Measurements from ENCODE around the gene FBXL19. TPM values are rescaled to one million over a fixed set of nuclear protein-coding genes. Genes with fewer than 3 reads are reported as not detected.

The FBXL19 gene
- total RNA-seq, 2 experiments from 2014 or later, result 16.1 to 34.8 TPM

- ChIA-PET CTCF (ENCODE audit: unreplicated experiment) (no interaction called here), POLR2A (no interaction called here)
- no peaks in the 10 kb centered on the region for H4K20me1 ChIP-seq (ENCODE audit: insufficient read depth, low read length)
- H3K4me2 ChIP-seq (ENCODE audit: low read length), result no peak overlapping the region
- H3K9me2 ChIP-seq (ENCODE audit: insufficient read depth, low read length), result no peaks in the 10 kb centered on the region
- no peak overlapping the region for H2AFZ ChIP-seq (ENCODE audit: low read length)
- BruUV-seq (replicated peaks), result no TSS peak
- intact Hi-C loops (cut with micrococcal nuclease; ENCODE audit: unreplicated experiment), result loop anchor here (10.0 kb wide), 1 partner anchor 315 kb away; no protein-coding TSS in a partner anchor
- DNase-seq (ENCODE audit: low spot score), result no peak
- H3K4me1 ChIP-seq (ENCODE audit: insufficient read depth, low read length, poor library complexity, severe bottlenecking), result no peaks in the 10 kb centered on the region
- H3K79me2 ChIP-seq (ENCODE audit: insufficient read depth, low read depth, low read length), result no peaks in the 10 kb centered on the region
- no peaks in the 10 kb centered on the region for H3K9me3 ChIP-seq (ENCODE audit: low read length)
- no peak for TF ChIP-seq CTCF (conservative IDR thresholded peaks at IDR 0.05; ENCODE audit: low read length)
- TF ChIP-seq EZH2phosphoT487 (IDR thresholded peaks at IDR 0.05; ENCODE audit: borderline replicate concordance, low read depth, low read length), result no peak
- H3K36me3 ChIP-seq (ENCODE audit: insufficient read depth, low read length), result peaks cover 90% of the 10 kb centered on the region
- H3K27ac ChIP-seq (ENCODE audit: low read depth, low read length, poor library complexity, severe bottlenecking), result no peak overlapping the region
- no peak overlapping the region for H3K4me3 ChIP-seq (ENCODE audit: low read depth, low read length, poor library complexity, severe bottlenecking)
Observed at GRCh38 chr16:30980023-30980371, 56.6 kb downstream of the FBXL19 start.

DNA sequence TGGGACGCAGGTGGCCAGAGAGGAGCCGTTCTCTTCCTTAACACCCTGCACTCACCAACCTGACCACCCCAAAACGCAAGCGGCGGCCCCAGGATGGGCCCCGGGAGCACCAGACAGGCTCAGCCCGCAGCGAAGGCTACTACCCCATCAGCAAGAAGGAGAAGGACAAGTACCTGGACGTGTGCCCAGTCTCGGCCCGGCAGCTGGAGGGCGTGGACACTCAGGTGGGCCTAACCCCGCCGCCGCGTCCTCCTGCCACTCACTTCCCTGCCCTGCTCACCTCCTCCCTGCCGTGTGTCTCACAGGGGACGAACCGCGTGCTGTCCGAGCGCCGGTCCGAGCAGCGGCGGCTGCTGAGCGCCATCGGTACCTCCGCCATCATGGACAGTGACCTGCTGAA lies 57.1 kb downstream of the FBXL19 start:
- Histone ChIP-seq H3K4me2 (ENCODE audit: low read length) (no peak overlapping the region), H3K4me3 (ENCODE audit: low read depth, low read length, poor library complexity, severe bottlenecking) (no peak overlapping the region), H3K9me3 (ENCODE audit: low read length) (no peaks in the 10 kb centered on the region), H4K20me1 (ENCODE audit: insufficient read depth, low read length) (no peaks in the 10 kb centered on the region), H2AFZ (ENCODE audit: low read length) (no peak overlapping the region), H3K4me1 (ENCODE audit: insufficient read depth, low read length, poor library complexity, severe bottlenecking) (no peaks in the 10 kb centered on the region), H3K27ac (ENCODE audit: low read depth, low read length, poor library complexity, severe bottlenecking) (no peak overlapping the region), H3K9me2 (ENCODE audit: insufficient read depth, low read length) (no peaks in the 10 kb centered on the region), H3K36me3 (ENCODE audit: insufficient read depth, low read length) (peaks cover 91% of the 10 kb centered on the region), H3K79me2 (ENCODE audit: insufficient read depth, low read depth, low read length) (no peaks in the 10 kb centered on the region)
- TF ChIP-seq EZH2phosphoT487 (IDR thresholded peaks at IDR 0.05; ENCODE audit: borderline replicate concordance, low read depth, low read length) (no peak), CTCF (conservative IDR thresholded peaks at IDR 0.05; ENCODE audit: low read length) (no peak)
- no peak for DNase-seq (ENCODE audit: low spot score)
- CTCF ChIA-PET (ENCODE audit: unreplicated experiment), result no interaction called here
- POLR2A ChIA-PET, result no interaction called here
- BruUV-seq (replicated peaks), result TSS peak; percentile 47
- intact Hi-C loops (cut with micrococcal nuclease; ENCODE audit: unreplicated experiment), result loop anchor here (10.0 kb wide), 1 partner anchor 314 kb away; no protein-coding TSS in a partner anchor

DNA sequence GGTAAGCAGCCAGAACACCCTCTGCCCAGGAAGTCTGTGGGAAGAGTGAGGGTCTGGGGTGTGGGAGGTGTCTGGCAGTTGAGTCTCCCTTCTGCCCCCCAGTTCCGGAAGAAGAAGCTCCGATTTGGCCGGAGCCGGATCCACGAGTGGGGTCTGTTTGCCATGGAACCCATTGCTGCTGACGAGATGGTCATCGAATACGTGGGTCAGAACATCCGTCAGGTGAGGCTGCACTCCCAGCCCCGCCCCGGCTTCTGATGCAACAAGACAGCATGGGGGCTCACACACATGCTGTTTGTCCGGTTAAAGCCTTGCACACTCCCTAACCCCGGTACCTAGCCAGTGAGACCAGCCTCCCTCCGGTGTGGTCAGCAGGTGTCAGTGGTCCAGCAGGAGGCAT lies 57.6 kb downstream of the FBXL19 start:
- DNase-seq (ENCODE audit: low spot score), result no peak
- Histone ChIP-seq H2AFZ (ENCODE audit: low read length) (no peak overlapping the region), H4K20me1 (ENCODE audit: insufficient read depth, low read length) (no peaks in the 10 kb centered on the region), H3K9me3 (ENCODE audit: low read length) (no peaks in the 10 kb centered on the region), H3K36me3 (ENCODE audit: insufficient read depth, low read length) (peaks cover 91% of the 10 kb centered on the region), H3K9me2 (ENCODE audit: insufficient read depth, low read length) (no peaks in the 10 kb centered on the region), H3K4me2 (ENCODE audit: low read length) (no peak overlapping the region), H3K4me1 (ENCODE audit: insufficient read depth, low read length, poor library complexity, severe bottlenecking) (no peaks in the 10 kb centered on the region), H3K79me2 (ENCODE audit: insufficient read depth, low read depth, low read length) (no peaks in the 10 kb centered on the region), H3K4me3 (ENCODE audit: low read depth, low read length, poor library complexity, severe bottlenecking) (no peak overlapping the region), H3K27ac (ENCODE audit: low read depth, low read length, poor library complexity, severe bottlenecking) (no peak overlapping the region)
- intact Hi-C loops (cut with micrococcal nuclease; ENCODE audit: unreplicated experiment), result loop anchor here (10.0 kb wide), 1 partner anchor 314 kb away; no protein-coding TSS in a partner anchor
- POLR2A ChIA-PET, result no interaction called here
- TF ChIP-seq EZH2phosphoT487 (IDR thresholded peaks at IDR 0.05; ENCODE audit: borderline replicate concordance, low read depth, low read length) (no peak), CTCF (conservative IDR thresholded peaks at IDR 0.05; ENCODE audit: low read length) (no peak)
- CTCF ChIA-PET (ENCODE audit: unreplicated experiment), result no interaction called here
- BruUV-seq (replicated peaks), result no TSS peak

Measured in OCI-LY7 (cell line).